Neuronal stem cell (in vitro differentiated cells): ENCODE data around the gene KCNK10.
A peak's percentile ranks its signal among the peaks of the same experiment; 100 is the strongest.

Source experiments
- DNase-seq: peaks from one replicate; pipeline ENCODE4 v3.0.0-alpha.2; 2013; ENCODE audit warnings: low spot score
- H2AFZ ChIP-seq: one replicate; pipeline ENCODE4 v1.6.1; 2013; ENCODE audit warnings: mild to moderate bottlenecking, low read length, inconsistent platforms
- H2AK5ac ChIP-seq: 2 replicates; pipeline ENCODE4 v1.6.1; 2013; ENCODE audit warnings: low read depth, mild to moderate bottlenecking, inconsistent platforms, low read length, moderate library complexity, mixed read lengths
- H2BK120ac ChIP-seq: 2 replicates; pipeline ENCODE4 v1.6.1; 2013; ENCODE audit warnings: low read depth, mild to moderate bottlenecking, inconsistent platforms, low read length, moderate library complexity, mixed read lengths
- H2BK12ac ChIP-seq: one replicate; pipeline ENCODE4 v1.6.1; 2013; ENCODE audit warnings: low read length, inconsistent platforms
- H2BK15ac ChIP-seq: 2 replicates; pipeline ENCODE4 v1.6.1; 2013; ENCODE audit warnings: mild to moderate bottlenecking, low read length, inconsistent platforms, mixed read lengths
- H2BK5ac ChIP-seq: one replicate; pipeline ENCODE4 v1.6.1; 2013; ENCODE audit warnings: inconsistent platforms, mild to moderate bottlenecking, low read length, moderate library complexity
- H3K14ac ChIP-seq: one replicate; pipeline ENCODE4 v1.6.1; 2013; ENCODE audit warnings: low read length, inconsistent platforms
- H3K18ac ChIP-seq: 2 replicates; pipeline ENCODE4 v1.6.1; 2013; ENCODE audit warnings: low read length, inconsistent platforms
- H3K23ac ChIP-seq: 2 replicates; pipeline ENCODE4 v1.6.1; 2013; ENCODE audit warnings: low read depth, mild to moderate bottlenecking, mixed read lengths, low read length, inconsistent platforms; ENCODE audit not compliant: poor library complexity
- H3K27ac ChIP-seq: replicated peaks from 3 replicates; pipeline ENCODE4 v1.5.1; 2013; ENCODE audit warnings: low read length, inconsistent platforms
- H3K27me3 ChIP-seq, 3 experiments: 2 replicates each; pipeline ENCODE4 v1.6.1; 2013; ENCODE audit warnings: low read length in 3 of 3, mild to moderate bottlenecking in 2 of 3, inconsistent platforms in 1 of 3, low read depth in 1 of 3, mixed read lengths in 1 of 3, moderate library complexity in 1 of 3; ENCODE audit not compliant: control insufficient read depth in 3 of 3, insufficient read depth in 3 of 3
- H3K36me3 ChIP-seq, 2 donors: replicated peaks in 1 of 2; 2 replicates each; pipeline ENCODE4 v1.6.1; 2013; ENCODE audit warnings: low read length in 2 of 2; ENCODE audit not compliant: control insufficient read depth in 2 of 2, insufficient read depth in 2 of 2
- H3K4ac ChIP-seq: 2 replicates; pipeline ENCODE4 v1.6.1; 2013; ENCODE audit warnings: inconsistent platforms, mild to moderate bottlenecking, low read length, moderate library complexity
- H3K4me1 ChIP-seq, 2 donors: 1 replicate in 1 of 2; 2 replicates in 1 of 2; pipeline ENCODE4 v1.6.1; 2013; ENCODE audit warnings: low read length in 2 of 2, low read depth in 1 of 2; ENCODE audit not compliant: control insufficient read depth in 2 of 2, insufficient read depth in 1 of 2
- H3K4me2 ChIP-seq: one replicate; pipeline ENCODE4 v1.6.1; 2013; ENCODE audit warnings: mild to moderate bottlenecking, low read length, inconsistent platforms; ENCODE audit not compliant: insufficient read depth, poor library complexity, severe bottlenecking
- H3K4me3 ChIP-seq, 2 donors: 2 replicates each; pipeline ENCODE4 v1.5.1; 2013; ENCODE audit warnings: low read length in 2 of 2, mild to moderate bottlenecking in 2 of 2, inconsistent platforms in 1 of 2, moderate library complexity in 1 of 2
- H3K79me1 ChIP-seq: one replicate; pipeline ENCODE4 v1.6.1; 2013; ENCODE audit warnings: low read depth, mild to moderate bottlenecking, inconsistent platforms, low read length, moderate library complexity
- H3K9ac ChIP-seq: one replicate; pipeline ENCODE4 v1.6.1; 2013; ENCODE audit warnings: mild to moderate bottlenecking, low read depth, low read length, inconsistent platforms; ENCODE audit not compliant: poor library complexity
- H3K9me3 ChIP-seq, 2 donors: replicated peaks in 1 of 2; 2 replicates each; pipeline versions ENCODE3 to v1.6.1; 2013; ENCODE audit warnings: low read length in 2 of 2, mild to moderate bottlenecking in 2 of 2, inconsistent platforms in 1 of 2, low read depth in 1 of 2, mixed read lengths in 1 of 2, moderate library complexity in 1 of 2; ENCODE audit not compliant: control insufficient read depth in 2 of 2, insufficient read depth in 1 of 2
- H4K8ac ChIP-seq: one replicate; pipeline ENCODE4 v1.6.1; 2013; ENCODE audit warnings: low read depth, mild to moderate bottlenecking, inconsistent platforms, low read length, moderate library complexity
- H4K91ac ChIP-seq: one replicate; pipeline ENCODE4 v1.6.1; 2013; ENCODE audit warnings: low read length, low read depth, mild to moderate bottlenecking, inconsistent platforms; ENCODE audit not compliant: poor library complexity
- WGBS, 2 donors: extraction: QIAGEN DNeasy Blood & Tissue Kit; methylation state at CpG; one replicate each; pipeline ENCODE4 v1.1.7; 2013; ENCODE audit warnings: missing lambda C conversion rate in 2 of 2, mixed read lengths in 1 of 2; ENCODE audit not compliant: insufficient read length in 2 of 2, insufficient replicate concordance in 1 of 2; ENCODE audit errors: extremely low coverage in 2 of 2; 5-methylcytosine and 5-hydroxymethylcytosine counted together

Gene KCNK10

GRCh38 chr14:88156127-88156526, 166.9 kb downstream of the KCNK10 start:
- H3K18ac ChIP-seq, result no peak overlapping the region
- H3K36me3 ChIP-seq, result no peaks in the 10 kb centered on the region
- no CpG with 5 or more reads among the region's 1 CpG for whole genome bisulfite sequencing, 2 donors
- H2BK120ac ChIP-seq, result no peak overlapping the region
- H3K4me1 ChIP-seq, result no peaks in the 10 kb centered on the region
- H2AK5ac ChIP-seq, result no peak overlapping the region
- no peak overlapping the region for H2BK5ac ChIP-seq
- peaks cover 0 to 8% (median 0%) of the 10 kb centered on the region in 3 experiments for H3K27me3 ChIP-seq
- no peak overlapping the region for H3K14ac ChIP-seq
- H2BK15ac ChIP-seq, result no peak overlapping the region
- no peak overlapping the region for H3K4ac ChIP-seq
- H3K27ac ChIP-seq, result no peak overlapping the region
- H3K4me2 ChIP-seq, result no peak overlapping the region
- H3K9me3 ChIP-seq, result no peaks in the 10 kb centered on the region
- H4K91ac ChIP-seq, result no peak overlapping the region
- DNase-seq, result no peak
- no peaks in the 10 kb centered on the region for H3K79me1 ChIP-seq
- no peak overlapping the region for H2BK12ac ChIP-seq
- H3K23ac ChIP-seq, result no peak overlapping the region
- no peak overlapping the region for H3K9ac ChIP-seq
- H4K8ac ChIP-seq, result no peak overlapping the region
- no peak overlapping the region for H2AFZ ChIP-seq
- H3K4me3 ChIP-seq, result no peak overlapping the region

- no peaks in the 10 kb centered on the region for H3K79me1 ChIP-seq
- no CpG with 5 or more reads among the region's 6 CpGs for WGBS, 2 donors
These were observed 168.1 kb downstream of the KCNK10 start for GRCh38 chr14:88154926-88155325.

GRCh38 chr14:88154321-88154720, 168.7 kb downstream of the KCNK10 start:
- no peak overlapping the region for H3K27ac ChIP-seq
- no peak overlapping the region for H2BK15ac ChIP-seq
- H4K91ac ChIP-seq, result no peak overlapping the region
- no peak overlapping the region for H2AFZ ChIP-seq
- H3K4me1 ChIP-seq, result no peaks in the 10 kb centered on the region
- H3K4me3 ChIP-seq, result no peak overlapping the region
- H3K36me3 ChIP-seq, result no peaks in the 10 kb centered on the region
- H3K4ac ChIP-seq, result no peak overlapping the region
- H3K9ac ChIP-seq, result no peak overlapping the region
- no peak for DNase-seq
- H2BK5ac ChIP-seq, result no peak overlapping the region
- H3K18ac ChIP-seq, result no peak overlapping the region
- no peak overlapping the region for H4K8ac ChIP-seq
- H3K79me1 ChIP-seq, result no peaks in the 10 kb centered on the region
- peaks cover 0 to 8% (median 0%) of the 10 kb centered on the region in 3 experiments for H3K27me3 ChIP-seq
- H3K4me2 ChIP-seq, result no peak overlapping the region
- H2BK120ac ChIP-seq, result no peak overlapping the region
- no peak overlapping the region for H2AK5ac ChIP-seq
- H3K9me3 ChIP-seq, result no peaks in the 10 kb centered on the region
- WGBS, 2 donors, result no CpG with 5 or more reads among the region's 4 CpGs
- no peak overlapping the region for H3K14ac ChIP-seq
- no peak overlapping the region for H3K23ac ChIP-seq
- H2BK12ac ChIP-seq, result no peak overlapping the region

More at GRCh38 chr14:88154926-88155325, 168.1 kb downstream of the KCNK10 start:
- no peak overlapping the region for H3K9ac ChIP-seq
- H2AK5ac ChIP-seq, result no peak overlapping the region
- H3K27ac ChIP-seq, result no peak overlapping the region
- no peak overlapping the region for H3K4ac ChIP-seq
- H3K9me3 ChIP-seq, result no peaks in the 10 kb centered on the region
- no peak overlapping the region for H2BK120ac ChIP-seq
- no peak overlapping the region for H2BK12ac ChIP-seq
- no peak overlapping the region for H3K23ac ChIP-seq
- H3K4me3 ChIP-seq, result no peak overlapping the region
- DNase-seq, result no peak
- H2BK5ac ChIP-seq, result no peak overlapping the region
- H3K18ac ChIP-seq, result no peak overlapping the region
- H4K8ac ChIP-seq, result no peak overlapping the region
- H2BK15ac ChIP-seq, result no peak overlapping the region
- H3K14ac ChIP-seq, result no peak overlapping the region
- no peaks in the 10 kb centered on the region for H3K36me3 ChIP-seq
- no peak overlapping the region for H4K91ac ChIP-seq
- H2AFZ ChIP-seq, result no peak overlapping the region
- no peaks in the 10 kb centered on the region for H3K4me1 ChIP-seq
- peaks cover 0 to 8% (median 0%) of the 10 kb centered on the region in 3 experiments for H3K27me3 ChIP-seq
- no peak overlapping the region for H3K4me2 ChIP-seq

- peak overlapping the region; percentile 20 for H2BK5ac ChIP-seq
- H3K27ac ChIP-seq, result no peak overlapping the region
- no peak overlapping the region for H4K91ac ChIP-seq
- H2BK15ac ChIP-seq, result no peak overlapping the region
- H2BK12ac ChIP-seq, result no peak overlapping the region
- no peak for DNase-seq
- no peak overlapping the region for H3K4ac ChIP-seq
- no peak overlapping the region for H3K9ac ChIP-seq
- no peaks in the 10 kb centered on the region for H3K9me3 ChIP-seq
- no peak overlapping the region for H3K23ac ChIP-seq
- H2AFZ ChIP-seq, result no peak overlapping the region
- H3K4me2 ChIP-seq, result no peak overlapping the region
- no CpG with 5 or more reads among the region's 8 CpGs for WGBS, 2 donors
- H3K4me3 ChIP-seq, result no peak overlapping the region
- H3K79me1 ChIP-seq, result no peaks in the 10 kb centered on the region
- no peaks in the 10 kb centered on the region for H3K4me1 ChIP-seq
- no peak overlapping the region for H3K18ac ChIP-seq
- H3K36me3 ChIP-seq, result no peaks in the 10 kb centered on the region
- H3K27me3 ChIP-seq, result peaks cover 0 to 2% (median 0%) of the 10 kb centered on the region in 3 experiments
- H3K14ac ChIP-seq, result peak overlapping the region; percentile 26
- H4K8ac ChIP-seq, result no peak overlapping the region
- H2BK120ac ChIP-seq, result no peak overlapping the region
- H2AK5ac ChIP-seq, result no peak overlapping the region
These were observed 176.0 kb downstream of the KCNK10 start for GRCh38 chr14:88146881-88147649.
